Measurements from ENCODE around the gene POC1B. TPM values are rescaled to one million over a fixed set of nuclear protein-coding genes. Genes with fewer than 3 reads are reported as not detected.

The POC1B gene
- total RNA-seq: 10 to 100 TPM; 22.8 to 25.7 TPM

- H3K9me3 Mint-ChIP-seq: no peaks in the 10 kb centered on the region
- intact Hi-C loops (cut with micrococcal nuclease): loop anchor here (1.0 to 2.0 kb wide), 7 partner anchors 127 to 1384 kb away; partner anchors contain the start of genes CEP290, DUSP6 and TMTC3
- peak within 1 kb of the TSS; percentile 93 for H3K27ac Mint-ChIP-seq
- peaks cover 15% of the 10 kb centered on the region for H3K36me3 Mint-ChIP-seq (ENCODE audit: low read depth)
- no peaks in the 10 kb centered on the region for H3K27me3 Mint-ChIP-seq (ENCODE audit: low read depth)
- DNase-seq: peak; percentile 76
- peaks cover 40% of the 10 kb centered on the region for H3K4me1 Mint-ChIP-seq (ENCODE audit: low read depth)
- H3K4me3 Mint-ChIP-seq: peak within 1 kb of the TSS; percentile 94
- CTCF ChIA-PET: interaction anchor here (0.5 to 7.9 kb wide), 7 partner anchors 55 to 511 kb away, joined by 3 to 67 read pairs (median 4); no protein-coding TSS in a partner anchor
Observed at GRCh38 chr12:89525824-89526770, at the start of gene POC1B. Gene POC1B, minus strand, starts transcription at chr12:89526047. Its CDS starts 152 bp downstream, at chr12:89525895.

- DNase-seq: no peak
- intact Hi-C loops (cut with micrococcal nuclease): no loop called here
- H3K4me3 Mint-ChIP-seq: no peak overlapping the region
- no peak overlapping the region for H3K27ac Mint-ChIP-seq
- H3K27me3 Mint-ChIP-seq (ENCODE audit: low read depth): no peaks in the 10 kb centered on the region
- CTCF ChIA-PET: no interaction called here
- no peaks in the 10 kb centered on the region for H3K36me3 Mint-ChIP-seq (ENCODE audit: low read depth)
- no peaks in the 10 kb centered on the region for H3K9me3 Mint-ChIP-seq
- H3K4me1 Mint-ChIP-seq (ENCODE audit: low read depth): no peaks in the 10 kb centered on the region
Observed at GRCh38 chr12:89575374-89575773, 49.5 kb upstream of the POC1B start.

GRCh38 chr12:89574736-89575208 is 48.9 kb upstream of the POC1B start:
- H3K9me3 Mint-ChIP-seq: no peaks in the 10 kb centered on the region
- intact Hi-C loops (cut with micrococcal nuclease): no loop called here

GRCh38 chr12:89573051-89573810 is 47.4 kb upstream of the POC1B start:
- intact Hi-C loops (cut with micrococcal nuclease): no loop called here
- DNase-seq: no peak
- CTCF ChIA-PET: no interaction called here

More at GRCh38 chr12:89574736-89575208, 48.9 kb upstream of the POC1B start:
- no peak overlapping the region for H3K4me3 Mint-ChIP-seq
- no peak overlapping the region for H3K27ac Mint-ChIP-seq
- H3K4me1 Mint-ChIP-seq (ENCODE audit: low read depth): no peaks in the 10 kb centered on the region
- CTCF ChIA-PET: interaction anchor here (0.6 kb wide), 1 partner anchor 26 kb away, joined by 3 read pairs; no protein-coding TSS in a partner anchor
- no peaks in the 10 kb centered on the region for H3K27me3 Mint-ChIP-seq (ENCODE audit: low read depth)
- H3K36me3 Mint-ChIP-seq (ENCODE audit: low read depth): no peaks in the 10 kb centered on the region
- DNase-seq: no peak

GRCh38 chr12:89571491-89572195 is 45.8 kb upstream of the POC1B start:
- no peaks in the 10 kb centered on the region for H3K9me3 Mint-ChIP-seq
- no peaks in the 10 kb centered on the region for H3K27me3 Mint-ChIP-seq (ENCODE audit: low read depth)
- no peak overlapping the region for H3K27ac Mint-ChIP-seq
- no peak for DNase-seq
- no peak overlapping the region for H3K4me3 Mint-ChIP-seq
- intact Hi-C loops (cut with micrococcal nuclease): no loop called here
- H3K4me1 Mint-ChIP-seq (ENCODE audit: low read depth): peaks cover 1% of the 10 kb centered on the region
- CTCF ChIA-PET: no interaction called here
- no peaks in the 10 kb centered on the region for H3K36me3 Mint-ChIP-seq (ENCODE audit: low read depth)

More at GRCh38 chr12:89573051-89573810, 47.4 kb upstream of the POC1B start:
- no peaks in the 10 kb centered on the region for H3K4me1 Mint-ChIP-seq (ENCODE audit: low read depth)
- no peak overlapping the region for H3K27ac Mint-ChIP-seq
- no peak overlapping the region for H3K4me3 Mint-ChIP-seq
- H3K27me3 Mint-ChIP-seq (ENCODE audit: low read depth): no peaks in the 10 kb centered on the region
- no peaks in the 10 kb centered on the region for H3K9me3 Mint-ChIP-seq
- H3K36me3 Mint-ChIP-seq (ENCODE audit: low read depth): no peaks in the 10 kb centered on the region

GRCh38 chr12:89568484-89568883 is 42.6 kb upstream of the POC1B start:
- Mint-ChIP-seq H3K36me3 (ENCODE audit: low read depth) (no peaks in the 10 kb centered on the region), H3K9me3 (no peaks in the 10 kb centered on the region), H3K27ac (no peak overlapping the region), H3K4me1 (ENCODE audit: low read depth) (peaks cover 3% of the 10 kb centered on the region), H3K27me3 (ENCODE audit: low read depth) (no peaks in the 10 kb centered on the region), H3K4me3 (no peak overlapping the region)
- DNase-seq: no peak
- CTCF ChIA-PET: no interaction called here
- intact Hi-C loops (cut with micrococcal nuclease): loop anchor here (10.0 kb wide), 1 partner anchor 946 kb away; no protein-coding TSS in a partner anchor

GRCh38 chr12:89567691-89568239 is 41.9 kb upstream of the POC1B start:
- H3K27me3 Mint-ChIP-seq (ENCODE audit: low read depth): no peaks in the 10 kb centered on the region
- DNase-seq: no peak
- H3K4me3 Mint-ChIP-seq: no peak overlapping the region
- H3K36me3 Mint-ChIP-seq (ENCODE audit: low read depth): no peaks in the 10 kb centered on the region
- CTCF ChIA-PET: no interaction called here
- H3K9me3 Mint-ChIP-seq: no peaks in the 10 kb centered on the region
- H3K4me1 Mint-ChIP-seq (ENCODE audit: low read depth): peaks cover 3% of the 10 kb centered on the region
- intact Hi-C loops (cut with micrococcal nuclease): loop anchor here (10.0 kb wide), 1 partner anchor 947 kb away; no protein-coding TSS in a partner anchor
- no peak overlapping the region for H3K27ac Mint-ChIP-seq

GRCh38 chr12:89566615-89567014 is 40.8 kb upstream of the POC1B start:
- CTCF ChIA-PET: no interaction called here
- Mint-ChIP-seq H3K27ac (no peak overlapping the region), H3K4me3 (no peak overlapping the region), H3K27me3 (ENCODE audit: low read depth) (no peaks in the 10 kb centered on the region), H3K9me3 (no peaks in the 10 kb centered on the region), H3K4me1 (ENCODE audit: low read depth) (peaks cover 3% of the 10 kb centered on the region), H3K36me3 (ENCODE audit: low read depth) (no peaks in the 10 kb centered on the region)
- DNase-seq: no peak
- intact Hi-C loops (cut with micrococcal nuclease): loop anchor here (10.0 kb wide), 1 partner anchor 948 kb away; no protein-coding TSS in a partner anchor

- Mint-ChIP-seq H3K27me3 (ENCODE audit: low read depth) (no peaks in the 10 kb centered on the region), H3K27ac (no peak overlapping the region), H3K36me3 (ENCODE audit: low read depth) (no peaks in the 10 kb centered on the region), H3K4me1 (ENCODE audit: low read depth) (peaks cover 3% of the 10 kb centered on the region), H3K9me3 (no peaks in the 10 kb centered on the region), H3K4me3 (no peak overlapping the region)
- CTCF ChIA-PET: interaction anchor here (0.7 kb wide), 1 partner anchor 951 kb away, joined by 7 read pairs; no protein-coding TSS in a partner anchor
- no peak for DNase-seq
- intact Hi-C loops (cut with micrococcal nuclease): loop anchor here (10.0 kb wide), 1 partner anchor 950 kb away; no protein-coding TSS in a partner anchor
Observed at GRCh38 chr12:89565002-89565401, 39.2 kb upstream of the POC1B start.

GRCh38 chr12:89559753-89560152 is 33.9 kb upstream of the POC1B start:
- no peaks in the 10 kb centered on the region for H3K36me3 Mint-ChIP-seq (ENCODE audit: low read depth)
- H3K9me3 Mint-ChIP-seq: no peaks in the 10 kb centered on the region
- intact Hi-C loops (cut with micrococcal nuclease): loop anchor here (10.0 kb wide), 1 partner anchor 955 kb away; no protein-coding TSS in a partner anchor
- peaks cover 2% of the 10 kb centered on the region for H3K27me3 Mint-ChIP-seq (ENCODE audit: low read depth)
- no peaks in the 10 kb centered on the region for H3K4me1 Mint-ChIP-seq (ENCODE audit: low read depth)
- CTCF ChIA-PET: interaction anchor here (2.7 kb wide), 1 partner anchor 16 kb away, joined by 7 read pairs; no protein-coding TSS in a partner anchor
- H3K4me3 Mint-ChIP-seq: no peak overlapping the region
- no peak for DNase-seq
- H3K27ac Mint-ChIP-seq: no peak overlapping the region

- H3K27me3 Mint-ChIP-seq (ENCODE audit: low read depth): peaks cover 2% of the 10 kb centered on the region
- CTCF ChIA-PET: no interaction called here
- intact Hi-C loops (cut with micrococcal nuclease): no loop called here
- H3K4me1 Mint-ChIP-seq (ENCODE audit: low read depth): no peaks in the 10 kb centered on the region
- H3K36me3 Mint-ChIP-seq (ENCODE audit: low read depth): no peaks in the 10 kb centered on the region
- no peak overlapping the region for H3K27ac Mint-ChIP-seq
- no peaks in the 10 kb centered on the region for H3K9me3 Mint-ChIP-seq
- no peak for DNase-seq
- H3K4me3 Mint-ChIP-seq: no peak overlapping the region
Observed at GRCh38 chr12:89556976-89557375, 31.1 kb upstream of the POC1B start.

Measured in activated naive CD4-positive, alpha-beta T cell treated with anti-CD3 and anti-CD28 coated beads for 36 hours (primary cell).